Sigmoid colon (tissue), 7 donors: Measurements from ENCODE around the gene SLC25A53. TPM values are rescaled to one million over a fixed set of nuclear protein-coding genes. Genes with fewer than 3 reads are reported as not detected.

Experiments used
- DNase-seq: peaks from one replicate; pipeline ENCODE4 v3.0.0-alpha.2; 2019
- H3K27ac ChIP-seq, 4 donors: fragments of 200-600 bp; sonication (generic); one replicate each; pipeline ENCODE4 v1.5.1; 2016 to 2019; ENCODE audit warnings: mild to moderate bottlenecking in 1 of 4
- H3K27me3 ChIP-seq, 3 donors: fragments of 200-600 bp; sonication (generic); one replicate each; pipeline ENCODE4 v1.5.1; 2019; ENCODE audit warnings: mild to moderate bottlenecking in 1 of 3
- H3K36me3 ChIP-seq, 4 donors: fragments of 200-600 bp; sonication (generic); one replicate each; pipeline ENCODE4 v1.5.1; 2016 to 2019
- H3K4me1 ChIP-seq, 4 donors: fragments of 200-600 bp; sonication (generic); one replicate each; pipeline ENCODE4 v1.5.1; 2017 to 2019
- H3K4me3 ChIP-seq, 4 donors: fragments of 200-600 bp; sonication (generic); one replicate each; pipeline ENCODE4 v1.5.1; 2017 to 2019; ENCODE audit warnings: mild to moderate bottlenecking in 2 of 4, moderate library complexity in 1 of 4
- H3K9me3 ChIP-seq, 4 donors: fragments of 200-600 bp in 3 of 4; sonication (generic) in 3 of 4; one replicate each; pipeline versions ENCODE4 v1.5.1 to v1.6.1; 2013 to 2019
- EP300 ChIP-seq, 4 donors: sonication (generic); formaldehyde crosslinking; IDR thresholded peaks; one replicate each; pipeline ENCODE4 v1.6.1; 2017; ENCODE audit warnings: antibody characterized with exemption in 4 of 4
- POLR2A ChIP-seq, 2 donors: fragments of 450-650 bp; IDR thresholded peaks; one replicate each; pipeline ENCODE4 v1.6.1; 2016; ENCODE audit warnings: antibody characterized with exemption in 2 of 2, mild to moderate bottlenecking in 2 of 2, moderate library complexity in 2 of 2
- POLR2AphosphoS5 ChIP-seq, 4 donors: sonication (generic); formaldehyde crosslinking; IDR thresholded peaks; one replicate each; pipeline ENCODE4 v1.6.1; 2017; ENCODE audit warnings: antibody characterized with exemption in 4 of 4
- WGBS, 2 donors: extraction: QIAGEN DNeasy Blood & Tissue Kit; methylation state at CpG; one replicate each; pipeline ENCODE4 v1.1.7; 2013; 5-methylcytosine and 5-hydroxymethylcytosine counted together
- intact Hi-C: fragments of 100-400 bp; cut with DNase I; formaldehyde crosslinking; loops from one replicate; pipeline ENCODE4 v1.15.1; 2023
- polyA plus RNA-seq, 3 donors: library from polyadenylated mRNA; stranded (reverse); fragments of 200-250 nt; gene quantifications; one replicate each; pipeline ENCODE4 v1.2.3, GENCODE V29; 2013
- total RNA-seq, 4 donors: library from RNA; depleted of rRNA; stranded (reverse); fragments of >200 nt; gene quantifications; one replicate each; pipeline ENCODE4 v1.1.0, GENCODE V29; 2016
- TF ChIP-seq, protein P1 (sequence below), 4 experiments: fragments of 450-650 bp in 3 of 4; fragments of 200-600 bp in 1 of 4; IDR thresholded peaks; one replicate each; pipeline ENCODE4 v1.5.1; 2016 to 2019; ENCODE audit warnings: antibody characterized with exemption in 4 of 4, mild to moderate bottlenecking in 3 of 4, moderate library complexity in 2 of 4
- donor health status: healthy with polysubstance abuse.
- donor health status: Bipolar disorder and iron deficiency.
- donor health status: healthy.

Gene SLC25A53
- total and polyA plus RNA-seq, 7 donors = 8.2 to 23.5 (median 14.7) TPM

DNA sequence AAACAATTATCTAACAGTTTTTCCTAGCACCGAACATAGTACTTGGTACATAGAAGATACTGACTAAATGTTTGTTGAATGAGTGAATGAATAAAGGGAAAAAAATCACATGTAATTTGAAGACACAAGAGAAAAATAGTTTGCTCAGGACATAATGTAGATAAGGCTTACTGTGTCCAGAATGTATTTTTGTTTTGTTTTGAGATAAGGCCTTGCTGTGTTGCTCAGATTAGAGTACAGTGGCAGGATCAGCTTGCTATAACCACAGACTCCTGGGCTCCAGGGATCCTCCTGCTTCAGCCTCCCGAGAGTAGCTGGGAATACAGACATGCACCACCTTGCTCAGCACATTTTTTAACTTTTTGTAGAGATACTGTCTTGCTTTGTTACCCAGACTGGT is 16.0 kb upstream of the SLC25A53 start:
- DNase-seq = no peak
- WGBS, 2 donors = 97% methylated on average over 2 of the region's 2 CpGs
- H3K9me3 ChIP-seq = no peaks in the 10 kb centered on the region
- H3K4me3 ChIP-seq = no peak overlapping the region
- no peaks in the 10 kb centered on the region for H3K27me3 ChIP-seq
- TF ChIP-seq POLR2AphosphoS5 (IDR thresholded peaks at IDR 0.05) = no peak
- TF ChIP-seq POLR2A (IDR thresholded peaks at IDR 0.05) = no peak
- TF ChIP-seq EP300 (IDR thresholded peaks at IDR 0.05) = no peak
- TF ChIP-seq, protein P1, sequence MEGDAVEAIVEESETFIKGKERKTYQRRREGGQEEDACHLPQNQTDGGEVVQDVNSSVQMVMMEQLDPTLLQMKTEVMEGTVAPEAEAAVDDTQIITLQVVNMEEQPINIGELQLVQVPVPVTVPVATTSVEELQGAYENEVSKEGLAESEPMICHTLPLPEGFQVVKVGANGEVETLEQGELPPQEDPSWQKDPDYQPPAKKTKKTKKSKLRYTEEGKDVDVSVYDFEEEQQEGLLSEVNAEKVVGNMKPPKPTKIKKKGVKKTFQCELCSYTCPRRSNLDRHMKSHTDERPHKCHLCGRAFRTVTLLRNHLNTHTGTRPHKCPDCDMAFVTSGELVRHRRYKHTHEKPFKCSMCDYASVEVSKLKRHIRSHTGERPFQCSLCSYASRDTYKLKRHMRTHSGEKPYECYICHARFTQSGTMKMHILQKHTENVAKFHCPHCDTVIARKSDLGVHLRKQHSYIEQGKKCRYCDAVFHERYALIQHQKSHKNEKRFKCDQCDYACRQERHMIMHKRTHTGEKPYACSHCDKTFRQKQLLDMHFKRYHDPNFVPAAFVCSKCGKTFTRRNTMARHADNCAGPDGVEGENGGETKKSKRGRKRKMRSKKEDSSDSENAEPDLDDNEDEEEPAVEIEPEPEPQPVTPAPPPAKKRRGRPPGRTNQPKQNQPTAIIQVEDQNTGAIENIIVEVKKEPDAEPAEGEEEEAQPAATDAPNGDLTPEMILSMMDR (IDR thresholded peaks at IDR 0.05) = no peak
- intact Hi-C loops = no loop called here
- no peak overlapping the region for H3K27ac ChIP-seq
- H3K36me3 ChIP-seq = no peaks in the 10 kb centered on the region
- H3K4me1 ChIP-seq = peaks cover 0 to 16% (median 3%) of the 10 kb centered on the region in 4 donors

DNA sequence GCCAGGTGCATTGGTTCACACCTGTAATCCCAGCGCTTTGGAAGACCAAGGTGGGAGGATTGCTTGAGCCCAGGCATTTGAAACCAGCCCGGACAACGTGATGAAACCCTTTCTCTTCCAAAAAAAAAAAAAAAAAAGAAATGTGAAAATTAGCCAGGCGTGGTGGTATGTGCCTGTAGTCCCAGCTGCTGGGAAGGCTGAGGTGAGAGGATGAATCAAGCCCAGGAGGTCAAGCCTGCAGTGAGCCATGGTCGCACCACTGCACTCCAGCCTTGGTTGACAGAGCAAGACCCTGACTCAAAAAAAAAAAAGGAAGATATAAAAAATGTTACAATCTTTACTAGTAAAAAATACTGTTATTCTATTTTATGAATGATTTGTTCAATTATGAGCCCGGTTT is 15.3 kb upstream of the SLC25A53 start:
- Histone ChIP-seq H3K27ac (no peak overlapping the region), H3K9me3 (no peaks in the 10 kb centered on the region), H3K36me3 (no peaks in the 10 kb centered on the region), H3K4me1 (peaks cover 0 to 20% (median 5%) of the 10 kb centered on the region in 4 donors), H3K4me3 (no peak overlapping the region), H3K27me3 (no peaks in the 10 kb centered on the region)
- WGBS, 2 donors = 86 to 88% methylated on average over 6 of the region's 6 CpGs
- no peak for DNase-seq
- TF ChIP-seq POLR2A (IDR thresholded peaks at IDR 0.05) = no peak
- no peak for TF ChIP-seq EP300 (IDR thresholded peaks at IDR 0.05)
- no peak for TF ChIP-seq POLR2AphosphoS5 (IDR thresholded peaks at IDR 0.05)
- TF ChIP-seq, protein P1 (IDR thresholded peaks at IDR 0.05) = no peak
- intact Hi-C loops = no loop called here

DNA sequence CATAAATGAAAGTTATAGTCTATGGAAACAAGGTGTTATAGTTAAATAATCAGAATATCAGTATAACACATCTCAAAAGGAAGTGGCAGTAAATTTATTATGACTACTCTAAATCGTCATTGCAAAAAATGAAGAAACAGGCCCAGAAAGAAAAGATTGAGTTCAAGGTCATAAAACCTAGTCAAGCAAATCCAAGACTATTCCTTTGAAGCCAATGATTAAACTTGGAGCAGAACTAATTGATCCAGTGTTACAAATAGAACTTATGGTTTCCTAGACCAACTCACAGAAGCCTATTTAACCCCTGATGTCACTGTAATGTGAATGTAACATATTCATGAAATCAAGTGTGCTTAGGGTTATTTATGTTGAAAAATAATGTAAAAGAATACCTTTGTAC is 11.3 kb upstream of the SLC25A53 start:
- intact Hi-C loops = no loop called here
- H3K4me3 ChIP-seq = no peak overlapping the region
- no peaks in the 10 kb centered on the region for H3K27me3 ChIP-seq
- peaks cover 0 to 20% (median 5%) of the 10 kb centered on the region in 4 donors for H3K4me1 ChIP-seq
- TF ChIP-seq POLR2AphosphoS5 (IDR thresholded peaks at IDR 0.05) (no peak), EP300 (IDR thresholded peaks at IDR 0.05) (no peak), POLR2A (IDR thresholded peaks at IDR 0.05) (no peak)
- TF ChIP-seq, protein P1 (IDR thresholded peaks at IDR 0.05) = no peak
- no peak for DNase-seq
- 9 to 23% methylated on average over 1 of the region's 1 CpG for WGBS, 2 donors
- no peaks in the 10 kb centered on the region for H3K9me3 ChIP-seq
- no peaks in the 10 kb centered on the region for H3K36me3 ChIP-seq
- no peak overlapping the region for H3K27ac ChIP-seq

- peak; percentile 64 for DNase-seq
- peak overlapping the region; percentile 75 to 85 (median 76) for H3K4me3 ChIP-seq
- H3K27me3 ChIP-seq = no peaks in the 10 kb centered on the region
- TF ChIP-seq POLR2AphosphoS5 (IDR thresholded peaks at IDR 0.05) (no peak), EP300 (IDR thresholded peaks at IDR 0.05) (no peak), POLR2A (IDR thresholded peaks at IDR 0.05) (no peak)
- TF ChIP-seq, protein P1 (IDR thresholded peaks at IDR 0.05) = no peak
- peak overlapping the region; percentile 83 to 88 (median 87) for H3K27ac ChIP-seq
- no peaks in the 10 kb centered on the region for H3K36me3 ChIP-seq
- no peaks in the 10 kb centered on the region for H3K9me3 ChIP-seq
- peaks cover 0 to 20% (median 5%) of the 10 kb centered on the region in 4 donors for H3K4me1 ChIP-seq
- 0 to 1% methylated on average over 37 of the region's 37 CpGs for WGBS, 2 donors
- intact Hi-C loops = no loop called here
Observed at GRCh38 chrX:104166735-104167436, 10.1 kb upstream of the SLC25A53 start.
